Right kidney (tissue), 1 donor: ENCODE results near the gene ANKRD36.
"Not testable (repeated sequence)": the region's sequence is repeated elsewhere in the genome, so short reads cannot be mapped to it uniquely, and the experiment has no call there.

Source experiments
- DNase-seq: peaks from one replicate; pipeline ENCODE4 v3.0.0-alpha.2; 2016

ANKRD36 gene

DNA sequence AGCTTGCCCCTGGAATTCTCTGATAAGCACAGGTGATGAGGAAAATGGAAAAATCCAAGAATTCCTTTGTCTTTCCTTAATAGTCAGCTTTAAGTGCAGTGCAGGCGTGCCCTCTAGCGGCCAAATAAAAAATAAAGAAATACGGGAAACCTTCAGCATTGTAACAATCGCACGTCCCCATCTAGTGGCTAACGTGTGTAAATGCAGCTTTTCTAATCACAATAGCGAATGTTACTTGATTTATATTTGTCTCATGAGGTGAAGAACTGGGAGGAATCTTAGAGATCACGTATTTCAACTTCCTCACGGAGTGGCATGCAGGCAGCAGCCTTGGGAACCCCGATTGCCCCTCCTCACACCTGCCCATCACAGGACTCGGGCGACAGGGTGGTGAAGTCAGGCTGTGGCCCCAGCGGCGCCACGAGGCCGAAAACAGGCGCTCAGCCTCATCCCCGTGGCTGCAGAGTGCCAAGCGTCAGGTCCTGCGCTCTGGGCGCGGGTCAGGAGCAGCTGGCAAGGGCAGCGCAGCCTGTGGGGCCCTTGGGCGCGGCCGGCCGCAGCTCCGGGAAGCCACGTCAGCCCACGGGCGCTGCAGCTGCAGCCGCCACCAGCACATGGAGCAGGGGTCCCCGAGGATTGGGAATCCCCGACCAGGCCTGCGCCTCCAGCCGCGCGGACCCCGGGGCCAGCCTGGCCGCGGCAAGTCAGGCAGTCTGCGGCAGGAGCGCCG lies 468 bp upstream of the ANKRD36 start:
- DNase-seq: peak; percentile 86

DNA sequence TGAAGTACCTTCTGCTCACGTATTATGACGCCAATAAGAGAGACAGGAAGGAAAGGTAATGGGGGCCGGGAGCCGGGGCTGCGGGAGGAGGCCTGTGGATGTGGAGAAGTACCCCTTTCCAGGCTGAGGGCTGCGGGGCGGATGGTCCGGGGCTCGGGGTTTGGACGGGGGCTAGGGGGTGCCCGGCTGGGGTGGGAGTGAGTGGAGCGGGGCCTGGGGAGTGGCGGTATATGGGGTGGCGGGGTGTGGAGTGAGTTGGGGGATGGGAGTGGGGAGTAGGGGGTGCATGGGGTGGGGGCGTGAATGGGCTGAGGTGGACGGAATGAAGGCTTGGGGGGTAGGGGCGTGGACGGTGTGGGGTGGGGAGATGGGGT lies 916 bp downstream of the ANKRD36 start:
- not testable (repeated sequence) for DNase-seq

DNA sequence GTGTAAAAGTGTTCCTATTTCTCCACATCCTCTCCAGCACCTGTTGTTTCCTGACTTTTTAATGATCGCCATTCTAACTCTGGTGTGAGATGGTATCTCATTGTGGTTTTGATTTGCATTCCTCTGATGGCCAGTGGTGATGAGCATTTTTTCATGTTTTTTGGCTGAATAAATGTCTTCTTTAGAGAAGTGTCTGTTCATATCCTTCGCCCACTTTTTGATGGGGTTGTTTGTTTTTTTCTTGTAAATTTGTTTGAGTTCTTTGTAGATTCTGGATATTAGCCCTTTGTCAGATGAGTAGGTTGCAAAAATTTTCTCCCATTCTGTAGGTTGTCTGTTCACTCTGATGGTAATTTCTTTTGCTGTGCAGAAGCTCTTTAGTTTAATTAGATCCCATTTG lies 16.1 kb downstream of the ANKRD36 start:
- DNase-seq: not testable (repeated sequence)

DNA sequence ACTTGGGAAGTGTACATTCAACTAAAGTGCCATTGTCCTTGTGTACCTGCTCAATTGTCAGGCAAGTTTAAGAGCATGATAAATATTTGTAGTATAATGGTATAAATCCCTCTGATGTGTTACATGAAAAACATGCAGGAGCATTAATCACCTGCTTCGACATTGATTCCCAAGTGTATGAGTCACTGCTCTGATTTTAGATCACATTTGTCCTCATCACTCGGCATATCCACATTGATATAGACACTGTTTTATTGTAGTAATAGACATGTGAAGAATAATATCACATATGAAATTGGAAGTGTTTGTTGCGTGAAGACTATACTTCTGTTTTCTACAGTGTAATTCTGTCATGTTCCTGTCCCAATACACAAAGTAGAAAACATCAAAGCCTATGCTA lies 31.1 kb downstream of the ANKRD36 start:
- DNase-seq: not testable (repeated sequence)

DNA sequence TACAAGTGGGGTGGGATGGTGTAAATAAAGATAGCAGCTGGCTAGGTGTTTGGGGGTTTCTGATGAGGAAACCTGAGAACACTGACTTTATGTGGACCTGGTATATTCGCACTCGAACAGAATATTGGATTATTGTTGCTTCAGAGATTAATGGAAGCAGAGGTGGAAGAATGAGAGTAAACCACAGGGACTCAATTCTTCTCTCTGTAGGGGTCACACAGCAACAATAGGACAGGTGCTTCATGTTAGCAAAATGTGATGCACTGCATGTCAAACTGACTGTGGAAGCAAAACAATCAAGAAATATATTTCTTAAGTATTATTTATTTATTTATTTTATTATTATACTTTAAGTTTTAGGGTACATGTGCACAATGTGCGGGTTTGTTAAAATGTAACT lies 53.6 kb downstream of the ANKRD36 start:
- not testable (repeated sequence) for DNase-seq

DNA sequence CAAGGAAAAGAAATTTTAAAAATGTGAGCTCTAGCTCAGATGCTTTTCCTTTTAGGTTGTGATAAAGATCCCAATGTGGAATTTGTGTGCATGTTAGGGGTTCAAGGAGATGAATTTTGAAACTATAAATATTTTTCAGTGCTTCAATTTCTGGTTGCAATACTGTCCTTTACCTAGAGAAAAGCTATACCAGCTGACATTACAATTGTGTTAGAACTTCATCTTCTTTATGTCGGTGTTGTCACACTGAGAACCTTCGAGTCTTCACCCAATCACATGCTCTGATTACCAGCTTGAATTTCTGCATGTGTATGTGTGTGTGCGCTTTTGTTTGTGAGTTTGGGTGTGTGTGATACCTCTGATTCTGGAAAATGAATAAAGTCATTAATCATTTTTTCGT lies 55.0 kb downstream of the ANKRD36 start:
- not testable (repeated sequence) for DNase-seq

DNA sequence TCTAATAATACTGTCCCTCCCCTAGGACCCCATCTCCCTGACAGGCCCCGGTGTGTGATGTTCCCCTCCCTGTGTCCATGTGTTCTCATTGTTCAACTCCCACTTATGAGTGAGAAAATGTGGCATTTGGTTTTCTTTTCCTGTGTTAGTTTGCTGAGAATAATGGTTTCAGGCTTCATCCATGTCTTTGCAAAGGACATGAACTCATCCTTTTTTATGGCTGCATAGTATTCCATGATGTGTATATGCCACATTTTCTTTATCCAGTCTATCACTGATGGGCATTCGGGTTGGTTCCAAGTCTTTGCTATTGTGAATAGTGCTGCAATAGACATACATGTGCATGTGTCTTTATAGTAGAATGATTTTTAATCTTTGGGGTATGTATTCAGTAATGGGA lies 55.6 kb downstream of the ANKRD36 start:
- not testable (repeated sequence) for DNase-seq

DNA sequence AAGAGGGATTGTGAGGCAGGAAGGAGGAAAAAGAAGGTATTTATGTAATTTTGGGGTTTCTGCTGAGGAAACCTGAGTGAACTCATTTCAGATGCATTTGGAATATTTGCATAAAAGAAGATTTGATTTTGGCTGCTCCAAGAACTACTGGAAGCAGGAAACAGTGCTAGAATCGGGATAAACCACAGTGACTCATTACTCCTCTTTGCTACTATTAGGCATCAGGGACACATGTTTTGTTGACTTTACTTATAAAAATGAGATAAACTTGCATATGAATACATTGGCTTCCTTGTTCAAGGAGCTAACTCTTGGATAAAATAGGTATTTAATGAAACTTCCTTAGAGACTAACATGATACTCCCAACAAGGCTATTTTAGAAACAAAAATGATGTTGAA lies 67.4 kb downstream of the ANKRD36 start:
- not testable (repeated sequence) for DNase-seq

DNA sequence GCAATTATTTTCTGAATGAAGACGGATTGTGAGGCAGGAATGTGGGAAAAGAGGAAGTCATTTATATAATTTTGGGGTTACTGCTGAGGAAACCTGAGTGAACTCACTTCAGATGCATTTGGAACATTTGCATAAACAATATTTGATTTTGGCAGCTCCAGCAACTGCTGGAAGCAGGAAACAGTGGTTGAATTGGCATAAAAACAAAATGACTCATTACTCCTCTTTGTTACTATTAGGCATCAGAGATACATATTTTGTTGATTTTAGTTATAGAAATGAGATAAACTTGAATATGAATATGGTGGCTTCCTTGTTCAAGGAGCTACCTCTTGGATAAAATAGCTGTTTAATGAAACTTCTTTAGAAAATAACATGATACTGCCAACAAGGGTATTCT lies 82.4 kb downstream of the ANKRD36 start:
- DNase-seq: not testable (repeated sequence)

DNA sequence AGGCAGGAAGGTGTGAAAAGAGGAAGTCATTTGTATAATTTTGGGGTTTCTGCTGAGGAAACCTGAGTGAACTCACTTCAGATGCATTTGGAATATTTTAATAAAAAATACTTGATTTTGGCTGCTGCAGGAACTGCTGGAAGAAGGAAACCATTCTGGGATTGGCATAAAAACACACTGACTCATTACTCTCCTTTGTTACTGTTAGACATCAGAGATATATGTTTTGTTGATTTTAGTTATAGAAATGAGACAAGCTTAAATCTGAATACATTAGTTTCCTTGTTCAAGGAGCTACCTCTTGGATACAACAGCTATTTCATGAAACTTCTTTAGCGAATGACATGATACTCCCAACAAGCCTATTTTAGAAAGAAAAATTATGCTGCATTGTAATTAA lies 84.3 kb downstream of the ANKRD36 start:
- not testable (repeated sequence) for DNase-seq

DNA sequence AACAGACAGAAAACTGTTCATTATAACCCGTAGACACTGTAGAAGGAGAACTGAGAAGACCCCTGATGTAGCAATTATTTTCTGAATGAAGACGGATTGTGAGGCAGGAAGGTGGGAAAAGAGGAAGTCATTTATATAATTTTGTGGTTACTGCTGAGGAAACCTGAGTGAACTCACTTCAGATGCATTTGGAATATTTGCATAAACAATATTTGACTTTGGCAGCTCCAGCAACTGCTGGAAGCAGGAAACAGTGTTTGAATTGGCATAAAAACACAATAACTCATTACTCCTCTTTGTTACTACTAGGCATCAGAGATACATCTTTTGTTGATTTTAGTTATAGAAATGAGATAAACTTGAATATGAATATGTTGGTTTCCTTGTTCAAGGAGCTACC lies 87.9 kb downstream of the ANKRD36 start:
- not testable (repeated sequence) for DNase-seq

DNA sequence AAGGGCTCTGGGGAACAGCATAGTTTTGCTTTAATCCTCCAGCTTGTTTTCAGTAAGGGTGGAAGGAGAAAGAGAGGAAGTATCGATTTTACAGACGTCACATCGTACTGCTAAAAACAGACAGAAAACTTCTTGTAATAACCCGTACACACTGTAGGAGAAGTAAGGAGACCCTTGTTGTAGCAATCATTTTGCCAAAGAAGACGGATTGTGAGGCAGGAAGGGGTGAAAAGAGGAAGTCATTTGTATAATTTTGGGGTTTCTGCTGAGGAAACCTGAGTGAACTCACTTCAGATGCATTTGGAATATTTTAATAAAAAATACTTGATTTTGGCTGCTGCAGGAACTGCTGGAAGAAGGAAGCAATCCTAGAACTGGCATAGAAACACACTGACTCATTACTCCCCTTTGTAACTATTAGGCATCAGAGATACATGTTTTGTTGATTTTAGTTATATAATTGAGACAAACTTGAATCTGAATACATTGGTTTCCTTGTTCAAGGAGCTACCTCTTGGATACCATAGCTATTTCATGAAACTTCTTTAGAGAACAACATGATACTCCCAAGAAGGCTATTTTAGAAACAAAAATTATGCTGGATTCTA lies 89.8 kb downstream of the ANKRD36 start:
- DNase-seq: not testable (repeated sequence)

DNA sequence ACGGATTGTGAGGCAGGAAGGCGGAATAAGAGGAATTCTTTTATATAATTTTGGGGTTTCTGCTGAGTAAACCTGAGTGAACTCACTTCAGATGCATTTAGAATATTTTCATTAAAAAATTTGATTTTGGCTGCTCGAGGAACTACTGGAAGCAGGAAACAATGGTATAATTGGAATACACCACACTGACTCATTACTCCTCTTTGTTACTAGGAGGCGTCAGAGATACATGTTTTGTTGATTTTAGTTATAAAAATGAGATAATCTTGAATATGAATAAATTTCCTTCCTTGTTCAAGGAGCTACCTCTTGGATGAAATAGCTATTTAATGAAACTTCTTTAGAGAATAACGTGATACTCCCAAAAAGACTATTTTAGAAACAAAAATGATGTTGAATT lies 97.4 kb downstream of the ANKRD36 start:
- no peak for DNase-seq

DNA sequence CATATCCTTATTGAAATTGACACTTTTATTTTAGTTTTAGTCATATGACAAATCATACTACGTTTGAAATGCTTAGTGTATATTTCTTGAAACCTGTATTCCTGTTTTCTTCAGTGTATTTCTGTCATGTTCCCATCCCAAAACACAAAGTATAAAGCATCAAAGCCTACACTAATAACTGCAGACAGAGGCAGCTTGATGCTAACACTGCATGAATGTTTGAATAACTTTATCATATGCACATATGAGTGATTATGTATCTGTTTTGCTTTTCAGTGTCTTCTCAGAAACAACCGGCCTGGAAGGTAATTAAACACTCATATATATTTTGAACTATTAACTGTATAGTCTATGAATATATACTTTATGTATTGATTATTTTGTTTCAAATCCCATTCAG lies 102.1 kb downstream of the ANKRD36 start:
- DNase-seq: not testable (repeated sequence)

DNA sequence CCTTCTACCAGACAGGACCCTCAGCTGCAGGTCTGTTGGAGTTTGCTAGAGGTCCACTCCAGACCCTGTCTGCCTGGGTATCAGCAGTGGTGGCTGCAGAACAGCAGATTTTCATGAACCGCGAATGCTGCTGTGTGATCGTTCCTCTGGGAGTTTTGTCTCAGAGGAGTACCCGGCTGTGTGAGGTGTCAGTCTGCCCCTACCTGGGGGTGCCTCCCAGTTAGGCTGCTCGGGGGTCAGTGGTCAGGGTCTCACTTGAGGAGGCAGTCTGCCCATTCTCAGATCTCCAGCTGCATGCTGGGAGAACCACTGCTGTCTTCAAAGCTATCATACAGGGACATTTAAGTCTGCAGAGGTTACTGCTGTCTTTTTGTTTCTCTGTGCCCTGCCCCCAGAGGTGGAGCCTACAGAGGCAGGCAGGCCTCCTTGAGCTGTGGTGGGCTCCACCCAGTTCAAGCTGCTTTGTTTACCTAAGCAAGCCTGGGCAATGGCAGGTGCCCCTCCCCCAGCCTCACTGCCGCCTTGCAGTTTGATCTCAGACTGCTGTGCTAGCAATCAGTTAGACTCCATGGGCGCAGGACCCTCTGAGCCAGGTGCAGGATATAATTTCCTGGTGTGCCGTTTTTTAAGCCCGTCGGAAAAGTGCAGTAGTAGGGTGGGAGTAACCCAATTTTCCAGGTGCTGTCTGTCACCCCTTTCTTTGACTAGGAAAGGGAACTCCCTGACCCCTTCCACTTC lies 118.1 kb downstream of the ANKRD36 start:
- not testable (repeated sequence) for DNase-seq

DNA sequence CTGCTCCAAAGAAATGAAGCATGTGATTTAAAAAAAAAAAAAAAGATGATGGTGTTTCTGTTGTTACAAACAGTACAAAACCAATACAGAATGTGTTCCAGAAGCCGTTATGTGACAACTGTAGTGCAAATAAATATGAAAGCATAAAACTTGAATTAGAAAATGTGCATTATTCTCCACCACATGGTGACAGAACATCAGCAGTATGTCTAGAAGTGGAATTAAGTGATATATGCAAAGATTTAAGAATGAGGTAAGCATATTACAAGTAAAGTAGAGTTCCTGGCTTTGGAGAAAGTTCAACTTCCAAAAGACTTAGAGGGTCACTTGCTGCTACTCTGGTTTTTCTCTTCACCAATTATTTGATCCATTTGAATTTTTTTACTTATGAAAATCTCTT lies 120.0 kb downstream of the ANKRD36 start:
- not testable (repeated sequence) for DNase-seq

DNA sequence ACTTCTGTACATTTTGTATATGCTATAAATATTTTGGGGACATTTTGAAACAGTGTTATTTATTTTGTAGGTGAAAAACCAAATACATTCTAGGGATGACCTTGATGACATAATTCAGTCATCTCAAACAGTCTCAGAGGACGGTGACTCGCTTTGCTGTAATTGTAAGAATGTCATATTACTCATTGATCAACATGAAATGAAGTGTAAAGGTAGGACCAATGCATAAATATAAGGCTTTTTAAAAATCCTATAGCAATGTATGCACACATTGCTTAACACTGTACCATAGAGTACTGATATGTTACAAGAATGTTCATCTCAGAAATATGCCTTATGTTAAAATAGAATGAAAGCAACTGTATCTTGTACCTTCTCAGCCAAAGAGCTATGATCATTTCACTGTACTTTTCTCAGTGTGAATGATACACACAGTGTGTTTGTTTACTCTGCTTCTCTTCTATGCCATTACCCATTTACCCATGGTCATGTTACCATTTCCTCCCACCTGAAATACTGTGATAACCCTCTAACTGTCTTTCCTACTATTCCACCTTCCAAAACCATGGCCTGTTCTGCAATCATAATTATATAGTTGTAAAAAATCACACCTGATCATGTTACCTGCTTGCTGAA lies 120.8 kb downstream of the ANKRD36 start:
- DNase-seq: not testable (repeated sequence)

DNA sequence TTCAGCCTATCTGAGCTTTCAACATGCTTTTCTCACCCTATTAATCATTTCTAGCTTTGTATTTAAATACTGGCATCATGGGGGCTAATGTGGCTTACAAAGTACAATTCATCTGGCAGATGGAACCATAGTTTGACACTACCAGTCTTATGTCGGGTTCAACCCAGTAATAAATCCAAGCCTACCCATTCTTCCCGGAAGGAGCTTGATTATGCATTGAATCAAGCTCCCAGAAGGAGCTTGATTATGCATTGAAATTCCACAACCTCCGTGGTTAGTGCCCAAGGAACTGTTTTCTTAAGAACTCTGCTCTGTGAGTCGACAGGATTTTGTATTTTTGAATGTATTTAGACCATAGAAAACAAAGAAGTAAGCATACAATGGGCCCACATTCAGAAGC lies 148.2 kb downstream of the ANKRD36 start:
- not testable (repeated sequence) for DNase-seq

DNA sequence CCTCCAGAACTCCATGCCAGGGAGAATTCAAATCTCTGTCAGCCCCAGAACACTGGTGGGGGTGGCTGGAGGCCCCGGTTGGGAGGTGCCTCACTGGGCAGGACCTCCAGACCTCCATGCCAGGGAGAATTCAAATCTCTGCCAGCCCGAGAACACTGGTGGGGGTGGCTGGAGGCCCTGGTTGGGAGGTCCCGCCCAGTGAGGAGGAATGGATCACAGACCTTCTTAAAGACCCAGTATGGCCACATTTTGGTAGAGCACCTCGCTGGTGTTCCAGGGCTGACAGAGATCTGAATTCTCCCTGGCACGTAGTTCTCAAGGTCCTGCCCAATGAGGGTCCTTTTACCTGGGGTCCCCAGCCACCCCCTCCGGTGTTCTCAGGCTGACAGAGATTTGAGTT lies 153.5 kb downstream of the ANKRD36 start:
- not testable (repeated sequence) for DNase-seq

DNA sequence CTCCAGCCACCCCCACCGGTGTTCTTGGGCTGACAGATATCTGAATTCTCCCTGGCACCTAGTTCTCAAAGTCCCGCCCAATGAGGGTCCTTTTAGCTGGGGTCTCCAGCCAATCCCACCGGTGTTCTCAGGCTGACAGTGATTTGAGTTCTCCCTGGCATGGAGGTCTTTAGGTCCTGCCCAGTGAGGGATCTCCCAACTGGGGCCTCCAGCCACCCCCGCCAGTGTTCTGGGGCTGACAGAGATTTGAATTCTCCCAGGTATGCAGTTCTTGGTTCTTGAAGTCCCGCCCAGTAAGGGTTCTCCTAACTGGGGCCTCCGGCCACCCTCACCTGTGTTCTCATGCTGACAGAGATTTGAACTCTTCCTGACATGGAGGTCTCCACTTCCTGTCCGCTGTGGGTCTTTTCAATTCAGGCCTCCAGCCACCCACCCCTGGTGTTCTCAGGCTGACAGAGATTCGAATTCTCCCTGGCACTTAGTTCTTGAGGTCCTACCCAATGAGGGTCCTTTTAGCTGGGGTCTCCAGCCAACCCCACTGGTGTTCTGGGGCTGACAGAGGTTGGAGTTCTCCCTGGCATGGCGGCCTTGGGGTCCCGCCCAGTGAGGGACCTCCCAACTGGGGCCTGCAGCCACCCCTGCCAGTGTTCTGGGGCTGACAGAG lies 154.6 kb downstream of the ANKRD36 start:
- no peak for DNase-seq

DNA sequence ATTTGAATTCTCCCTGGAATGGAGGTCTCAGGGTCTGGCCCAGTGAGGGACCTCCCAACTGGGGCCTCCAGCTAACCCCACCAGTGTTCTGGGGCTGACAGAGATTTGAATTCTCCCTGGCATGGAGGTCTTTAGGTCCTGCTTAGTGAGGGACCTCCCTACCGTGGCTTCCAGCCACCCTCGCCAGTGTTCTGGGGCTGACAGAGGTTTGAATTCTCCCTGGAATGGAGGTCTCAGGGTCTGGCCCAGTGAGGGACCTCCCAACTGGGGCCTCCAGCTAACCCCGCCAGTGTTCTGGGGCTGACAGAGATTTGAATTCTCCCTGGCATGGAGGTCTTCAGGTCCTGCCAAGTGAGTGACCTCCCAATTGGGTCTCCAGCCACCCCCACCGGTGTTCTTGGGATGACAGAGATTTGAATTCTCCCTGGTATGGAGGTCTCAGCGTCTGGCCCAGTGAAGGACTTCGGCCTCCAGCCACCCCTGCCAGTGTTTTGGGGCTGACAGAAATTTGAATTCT lies 155.2 kb downstream of the ANKRD36 start:
- DNase-seq: not testable (repeated sequence)

DNA sequence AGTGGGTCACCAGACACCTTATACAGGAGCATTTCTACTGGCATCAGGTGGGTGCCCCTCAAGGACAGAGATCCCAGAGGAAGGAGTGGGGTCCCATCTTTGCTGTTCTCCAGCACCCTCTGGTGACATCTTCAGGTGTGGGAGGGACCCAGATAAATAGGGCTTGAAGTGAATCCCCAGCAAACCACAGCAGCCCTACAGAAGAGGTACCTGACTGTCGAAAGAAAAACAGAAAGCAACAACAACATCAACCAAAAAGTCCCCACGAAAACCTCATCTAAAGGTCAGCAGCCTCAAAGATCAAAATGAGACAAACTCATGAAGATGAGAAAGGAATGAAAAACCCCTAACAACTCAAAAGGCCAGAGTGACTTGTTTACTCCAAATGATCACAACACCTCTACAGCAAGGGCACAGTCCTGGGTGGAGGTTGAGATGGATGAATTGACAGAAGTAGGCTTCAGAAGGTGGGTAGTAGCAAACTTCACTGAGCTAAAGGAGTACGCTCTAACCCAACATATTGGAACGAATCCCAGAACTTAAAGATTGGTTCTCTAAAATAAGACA lies 163.4 kb downstream of the ANKRD36 start:
- not testable (repeated sequence) for DNase-seq
